Measurements from ENCODE around the gene IGSF23.

GRCh38 chr19:44611812-44612295 is 1.5 kb upstream of the IGSF23 start:
- TF ChIP-seq CTCF (IDR thresholded peaks at IDR 0.05) (no peak), POLR2A (IDR thresholded peaks at IDR 0.05) (no peak)
